Hematopoietic multipotent progenitor cell treated with erythropoietin and hydrocortisone succinate and interleukin-3 and kit ligand, for 17 days (in vitro differentiated cells): ENCODE results near the gene TRIM40.
"Not testable (repeated sequence)": the region's sequence is repeated elsewhere in the genome, so short reads cannot be mapped to it uniquely, and the experiment has no call there.

Experiments used
- DNase-seq: peaks from one replicate; pipeline ENCODE4 v3.0.0-alpha.2; 2015; ENCODE audit warnings: low spot score

TRIM40 gene

DNA sequence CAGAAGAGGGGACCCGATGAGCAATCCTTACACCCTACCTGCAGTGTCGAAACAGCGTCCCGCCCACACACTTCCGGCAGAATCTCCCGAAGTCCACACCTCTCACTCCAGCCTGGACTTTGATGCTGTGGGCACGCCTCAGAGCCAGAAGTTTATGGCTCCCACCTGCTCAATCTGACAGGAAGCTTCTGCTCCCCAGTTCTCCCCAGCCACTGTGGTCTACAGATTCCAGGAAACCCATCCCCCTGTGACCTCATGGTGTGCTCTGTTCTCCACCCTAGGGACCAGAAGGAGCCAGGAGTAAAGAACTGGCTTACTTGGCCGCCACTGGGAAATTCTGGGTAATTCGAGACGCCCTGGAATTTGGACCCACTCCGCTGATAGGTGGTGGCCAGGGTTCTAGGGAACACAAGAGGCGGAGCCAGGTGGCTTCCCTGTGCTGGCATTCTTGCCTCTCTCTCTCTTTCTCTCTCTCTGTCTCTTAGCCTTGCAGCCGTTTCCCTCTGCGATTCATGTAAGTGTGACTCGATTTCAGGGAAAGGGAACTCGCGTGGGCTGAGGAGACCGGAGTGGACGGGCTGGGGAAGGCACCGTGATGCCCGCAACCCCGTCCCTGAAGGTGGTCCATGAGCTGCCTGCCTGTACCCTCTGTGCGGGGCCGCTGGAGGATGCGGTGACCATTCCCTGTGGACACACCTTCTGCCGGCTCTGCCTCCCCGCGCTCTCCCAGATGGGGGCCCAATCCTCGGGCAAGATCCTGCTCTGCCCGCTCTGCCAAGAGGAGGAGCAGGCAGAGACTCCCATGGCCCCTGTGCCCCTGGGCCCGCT lies 27.4 kb downstream of the TRIM40 start, which contains the start of gene TRIM15:
Gene TRIM15 (plus strand): TSS at position 457 of the 828 bp plus-strand sequence. CDS start 139 bp downstream, at position 596.
- DNase-seq = peak; percentile 19

DNA sequence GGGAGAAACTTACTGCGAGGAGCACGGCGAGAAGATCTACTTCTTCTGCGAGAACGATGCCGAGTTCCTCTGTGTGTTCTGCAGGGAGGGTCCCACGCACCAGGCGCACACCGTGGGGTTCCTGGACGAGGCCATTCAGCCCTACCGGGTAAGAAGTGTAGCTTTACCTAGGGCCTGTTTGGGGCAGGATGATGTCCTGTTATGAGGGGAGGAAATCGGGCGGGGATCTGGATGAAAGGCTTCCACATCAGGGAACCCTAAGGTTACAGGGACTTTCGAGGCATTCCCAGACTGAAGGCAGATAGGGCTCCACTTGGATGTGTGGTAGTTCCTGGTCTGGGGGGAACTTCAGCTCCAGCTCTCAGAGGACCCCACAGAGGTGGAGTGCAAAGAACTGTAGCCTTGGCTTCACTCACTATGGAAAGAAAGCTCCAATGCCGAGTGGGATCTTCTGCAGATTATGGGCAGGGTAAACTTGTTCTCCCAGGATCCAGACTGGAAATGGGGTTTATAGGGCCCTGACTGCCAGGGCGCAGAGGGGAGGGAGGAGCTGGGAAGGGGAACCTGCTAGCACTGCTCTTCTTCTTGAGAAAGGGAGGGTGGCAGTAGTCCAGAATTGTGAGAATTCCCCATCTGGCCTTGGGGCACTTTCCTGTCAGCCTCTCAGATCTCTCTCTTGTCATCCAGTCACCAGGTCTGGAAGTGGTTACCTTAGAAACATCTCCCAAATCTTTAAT lies 28.1 kb downstream of the TRIM40 start:
- DNase-seq = peak; percentile 44

DNA sequence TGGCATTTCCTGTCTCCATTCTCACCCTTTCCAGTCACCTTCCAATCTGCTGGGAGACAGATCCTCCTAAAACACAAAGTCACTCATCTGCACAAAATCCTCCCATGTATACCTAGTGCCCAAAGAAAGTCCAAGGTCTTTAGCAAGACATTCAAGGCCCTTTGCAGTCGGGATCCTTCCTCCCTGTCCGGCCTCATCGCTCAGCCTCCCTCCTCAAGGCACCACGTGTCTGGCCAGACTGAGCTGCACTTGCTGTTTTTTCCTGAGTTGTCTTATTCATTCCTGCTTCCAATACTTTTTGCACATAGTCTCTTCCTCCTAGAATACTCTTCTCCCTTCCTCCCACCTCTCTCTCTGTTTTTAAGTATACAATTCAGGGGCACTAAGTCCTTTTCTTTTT lies 28.8 kb downstream of the TRIM40 start:
- DNase-seq = no peak

DNA sequence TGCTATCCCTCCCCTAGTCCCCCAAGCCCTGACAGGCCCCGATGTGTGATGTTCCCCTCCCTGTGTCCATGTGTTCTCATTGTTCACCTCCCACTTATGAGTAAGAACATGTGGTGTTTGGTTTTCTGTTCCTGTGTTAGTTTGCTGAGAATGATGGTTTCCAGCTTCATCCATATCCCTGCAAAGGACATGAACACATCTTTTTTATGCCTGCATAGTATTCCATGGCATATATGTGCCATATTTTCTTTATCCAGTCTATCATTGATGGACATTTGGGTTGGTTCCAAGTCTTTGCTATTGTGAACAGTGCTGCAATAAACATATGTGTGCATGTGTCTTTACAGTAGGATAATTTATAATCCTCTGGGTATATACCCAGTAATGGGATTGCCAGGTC lies 29.3 kb downstream of the TRIM40 start:
- DNase-seq = not testable (repeated sequence)

DNA sequence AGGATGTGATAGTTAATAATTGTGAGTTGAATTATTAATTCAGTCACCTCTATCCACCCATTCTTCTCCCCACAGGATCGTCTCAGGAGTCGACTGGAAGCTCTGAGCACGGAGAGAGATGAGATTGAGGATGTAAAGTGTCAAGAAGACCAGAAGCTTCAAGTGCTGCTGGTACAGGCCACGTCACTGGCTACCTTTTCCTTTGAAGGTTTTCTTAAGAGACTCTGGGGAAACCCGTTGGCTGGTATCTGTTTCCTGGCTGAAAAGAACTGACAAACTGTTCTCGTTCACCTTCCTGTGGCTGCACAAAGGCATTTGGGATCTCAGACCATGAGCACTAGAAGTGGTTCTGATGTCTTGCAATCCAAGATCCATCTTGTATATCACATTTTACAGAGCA lies 31.2 kb downstream of the TRIM40 start:
- DNase-seq = no peak

DNA sequence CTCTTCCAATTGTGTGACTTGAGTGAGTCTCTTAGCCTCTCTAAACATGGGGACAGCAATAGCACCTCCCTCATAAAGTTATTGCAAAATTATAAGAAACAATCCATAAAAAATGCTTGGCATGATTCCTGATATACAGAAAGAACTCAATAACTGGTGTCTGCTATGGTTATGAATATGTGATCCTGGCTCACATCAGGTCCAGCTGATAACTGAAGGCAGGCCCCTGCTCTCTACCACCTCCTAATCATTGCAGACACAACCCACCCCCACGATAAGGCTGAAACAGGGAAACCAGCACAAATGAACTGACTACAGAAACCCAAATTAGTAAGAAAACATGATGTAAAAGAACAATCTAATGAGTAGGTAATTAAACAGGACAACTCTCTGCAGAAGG lies 32.8 kb downstream of the TRIM40 start:
- peak; percentile 49 for DNase-seq

DNA sequence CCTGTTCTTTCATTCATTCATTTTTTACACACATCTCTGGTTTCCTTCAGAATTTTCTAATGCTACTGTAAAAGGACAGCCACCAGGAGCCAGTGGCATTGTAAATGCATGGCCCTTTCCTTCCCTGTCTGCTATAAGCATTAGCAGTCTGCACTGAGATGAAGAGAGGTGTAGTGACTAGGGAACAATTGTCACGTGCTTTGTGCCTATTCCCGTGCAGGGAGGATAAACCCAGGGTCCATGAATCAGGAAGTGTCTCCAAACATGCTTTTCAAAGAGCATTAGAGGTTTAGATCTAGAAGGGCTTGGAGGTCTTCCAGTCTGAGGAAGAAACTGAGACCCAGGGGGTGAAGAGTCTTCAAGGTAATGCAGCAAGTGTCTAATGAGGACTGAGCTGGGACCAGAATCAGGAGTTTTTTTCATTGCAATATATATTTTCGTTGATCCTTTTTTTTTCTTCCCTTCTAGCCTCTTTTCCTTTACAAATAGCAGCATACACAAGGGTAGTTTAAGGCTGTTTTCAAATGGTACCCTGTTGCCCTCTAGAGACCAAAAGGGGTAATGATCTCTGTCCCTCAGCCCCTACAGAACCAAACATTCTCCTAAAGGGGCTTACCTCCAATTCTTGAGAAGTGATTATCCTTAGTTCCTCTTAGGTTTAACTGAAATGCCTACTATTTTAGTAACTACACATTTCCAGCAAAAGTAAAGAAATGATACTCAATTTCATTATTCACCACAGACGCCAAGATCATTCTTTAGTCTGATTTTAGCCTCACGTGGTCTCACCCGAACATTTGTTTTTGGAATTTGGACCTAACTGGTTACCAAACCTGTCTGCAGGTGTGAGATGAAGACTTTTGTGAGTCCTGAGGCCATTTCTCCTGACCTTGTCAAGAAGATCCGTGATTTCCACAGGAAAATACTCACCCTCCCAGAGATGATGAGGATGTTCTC lies 34.0 kb downstream of the TRIM40 start:
- DNase-seq = peak; percentile 84

DNA sequence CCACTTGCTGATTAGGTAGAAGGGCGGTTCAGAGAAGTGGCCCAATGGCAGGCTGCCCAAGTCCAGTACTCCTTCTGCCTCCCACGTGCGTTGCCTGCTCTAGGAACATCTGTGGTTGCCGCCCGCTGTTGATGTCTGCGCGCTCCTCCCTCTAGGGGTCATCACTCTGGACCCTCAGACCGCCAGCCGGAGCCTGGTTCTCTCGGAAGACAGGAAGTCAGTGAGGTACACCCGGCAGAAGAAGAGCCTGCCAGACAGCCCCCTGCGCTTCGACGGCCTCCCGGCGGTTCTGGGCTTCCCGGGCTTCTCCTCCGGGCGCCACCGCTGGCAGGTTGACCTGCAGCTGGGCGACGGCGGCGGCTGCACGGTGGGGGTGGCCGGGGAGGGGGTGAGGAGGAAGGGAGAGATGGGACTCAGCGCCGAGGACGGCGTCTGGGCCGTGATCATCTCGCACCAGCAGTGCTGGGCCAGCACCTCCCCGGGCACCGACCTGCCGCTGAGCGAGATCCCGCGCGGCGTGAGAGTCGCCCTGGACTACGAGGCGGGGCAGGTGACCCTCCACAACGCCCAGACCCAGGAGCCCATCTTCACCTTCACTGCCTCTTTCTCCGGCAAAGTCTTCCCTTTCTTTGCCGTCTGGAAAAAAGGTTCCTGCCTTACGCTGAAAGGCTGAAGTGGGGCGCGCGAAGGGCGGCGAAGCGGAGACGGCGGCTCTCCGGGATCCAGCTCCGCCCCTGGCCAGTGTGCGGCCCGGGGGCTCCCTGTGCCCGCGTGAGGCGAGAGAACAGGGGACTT lies 35.9 kb downstream of the TRIM40 start:
- DNase-seq = peak; percentile 39

DNA sequence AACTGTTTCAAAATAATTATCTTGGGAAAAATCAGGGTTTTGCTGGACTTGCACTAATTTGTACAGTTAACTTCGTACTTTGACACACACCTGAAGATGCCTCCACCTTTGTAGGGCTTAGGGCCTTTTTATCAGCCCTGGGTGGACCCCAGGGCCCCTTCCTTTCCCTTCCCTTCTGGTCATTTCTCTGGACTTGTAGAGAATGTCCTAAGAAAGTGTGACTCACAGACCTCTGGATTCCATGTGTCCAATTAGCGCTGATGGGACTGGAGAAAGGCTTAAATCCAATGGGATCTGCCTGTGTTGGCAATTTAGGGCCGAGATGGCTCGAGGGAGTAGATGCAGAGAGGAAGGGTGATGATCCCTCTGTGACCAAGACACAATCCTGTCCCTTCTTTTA lies 36.7 kb downstream of the TRIM40 start:
- no peak for DNase-seq

DNA sequence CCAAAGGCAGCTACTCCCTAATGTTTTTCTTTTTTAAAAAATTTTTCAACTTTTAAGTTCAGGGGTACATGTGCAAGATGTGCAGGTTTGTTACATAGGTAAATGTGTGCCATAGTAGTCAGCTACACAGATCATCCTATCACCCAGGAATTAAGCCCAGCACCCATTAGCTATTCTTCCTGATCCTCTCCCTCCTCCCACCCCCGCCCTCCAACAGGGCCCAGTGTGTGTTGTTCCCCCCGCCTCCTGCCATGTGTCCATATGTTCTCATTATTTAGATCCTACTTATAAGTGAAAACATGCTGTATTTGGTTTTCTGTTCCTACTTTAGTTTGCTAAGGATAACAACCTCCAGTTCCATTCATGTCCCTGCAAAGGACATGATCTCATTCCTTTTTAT lies 39.8 kb downstream of the TRIM40 start:
- no peak for DNase-seq

DNA sequence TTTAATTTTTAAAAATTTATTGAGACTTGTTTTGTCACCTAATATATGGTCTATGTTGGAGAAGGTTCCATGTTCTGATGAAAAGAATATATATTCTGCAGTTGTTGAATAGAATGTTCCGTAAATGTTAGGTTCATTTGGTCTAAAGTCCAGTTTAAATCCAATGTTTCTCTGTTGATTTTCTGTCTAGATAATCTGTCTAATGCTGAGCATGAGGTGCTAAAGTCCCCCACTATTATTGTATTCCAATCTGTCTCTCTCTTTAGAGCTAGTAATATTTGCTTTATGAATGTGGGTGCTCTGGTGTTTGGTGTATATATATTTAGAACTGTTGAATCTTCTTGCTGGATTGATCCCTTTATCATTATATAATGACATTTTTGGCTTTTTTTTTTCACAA lies 42.9 kb downstream of the TRIM40 start:
- DNase-seq = no peak

DNA sequence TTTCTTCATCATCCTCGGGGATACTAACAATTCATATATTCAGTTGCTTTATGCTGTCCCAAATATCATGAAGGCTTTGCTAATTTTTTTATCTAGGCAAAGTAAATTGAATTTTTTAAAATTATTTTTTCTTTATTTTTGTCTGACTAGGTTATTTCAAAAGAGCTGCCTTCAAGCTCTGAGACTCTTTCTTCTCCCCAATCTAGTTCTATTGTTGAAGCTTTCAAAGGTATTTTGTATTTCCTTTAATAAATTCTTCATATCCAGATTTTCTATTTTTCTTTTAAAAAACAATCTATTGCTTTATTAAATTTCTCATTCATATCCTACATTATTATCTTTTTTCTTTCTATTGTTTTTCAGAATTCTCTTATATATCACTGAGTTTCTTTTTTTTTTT lies 44.2 kb downstream of the TRIM40 start:
- DNase-seq = no peak

DNA sequence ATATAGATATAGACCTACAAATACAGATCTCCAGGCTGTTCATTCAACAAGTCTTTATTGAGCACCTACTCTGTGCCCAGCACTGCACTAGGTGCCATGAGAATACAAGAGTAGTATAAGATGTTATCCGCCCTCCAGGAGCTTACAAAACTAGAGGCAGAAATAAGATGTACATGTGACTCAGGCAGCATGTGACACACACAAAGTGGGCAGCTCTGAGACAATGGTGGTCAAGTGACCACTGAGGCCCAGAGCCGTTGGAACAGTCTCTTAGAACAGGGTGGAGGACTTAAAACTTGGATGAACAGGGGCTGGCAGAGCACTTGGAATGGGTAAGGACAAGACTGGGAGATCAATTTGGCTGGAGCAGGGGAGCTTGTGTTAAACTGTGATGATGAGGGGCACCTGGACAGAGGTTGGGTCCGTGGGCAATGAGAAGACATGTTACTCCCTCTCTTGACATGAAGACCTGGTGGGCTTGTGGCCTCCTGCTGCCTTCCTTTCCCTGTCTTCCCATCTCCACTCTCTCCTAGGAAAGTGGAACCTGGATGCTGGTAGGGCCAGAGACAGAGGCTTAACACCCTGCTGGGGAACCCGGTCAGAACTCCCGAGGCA lies 48.6 kb downstream of the TRIM40 start:
- DNase-seq = no peak

DNA sequence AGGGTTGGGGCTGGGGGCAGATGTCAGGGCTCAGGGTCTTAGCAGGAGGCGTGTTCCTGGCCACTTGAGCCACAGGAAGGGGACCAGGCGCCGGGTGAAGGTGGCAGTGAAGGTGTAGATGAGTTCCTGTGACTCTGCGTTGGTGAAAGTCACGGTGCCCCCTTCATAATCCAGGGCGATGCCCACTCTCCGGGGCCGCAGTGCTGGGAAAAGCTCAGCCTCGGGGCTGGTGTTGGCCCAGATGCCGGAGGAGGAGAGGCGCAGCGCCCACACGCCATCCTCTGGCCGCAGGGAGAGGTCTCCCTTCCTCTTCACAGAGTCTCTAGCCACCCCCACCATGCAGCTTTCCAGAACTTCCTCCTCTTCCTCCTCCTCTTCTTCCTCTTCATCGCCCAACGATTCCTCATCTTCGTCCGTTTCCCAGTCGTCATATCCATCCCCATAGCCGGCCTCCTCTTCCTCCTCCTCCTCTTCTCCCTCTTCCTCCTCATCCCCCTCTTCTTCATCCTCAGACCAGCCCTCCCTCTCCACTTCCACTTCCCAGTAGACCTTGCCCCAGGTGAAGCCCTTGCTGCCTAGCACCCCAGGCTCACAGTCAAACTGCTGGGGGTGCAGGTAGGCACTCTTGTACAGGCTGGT lies 50.0 kb downstream of the TRIM40 start:
- DNase-seq = no peak

DNA sequence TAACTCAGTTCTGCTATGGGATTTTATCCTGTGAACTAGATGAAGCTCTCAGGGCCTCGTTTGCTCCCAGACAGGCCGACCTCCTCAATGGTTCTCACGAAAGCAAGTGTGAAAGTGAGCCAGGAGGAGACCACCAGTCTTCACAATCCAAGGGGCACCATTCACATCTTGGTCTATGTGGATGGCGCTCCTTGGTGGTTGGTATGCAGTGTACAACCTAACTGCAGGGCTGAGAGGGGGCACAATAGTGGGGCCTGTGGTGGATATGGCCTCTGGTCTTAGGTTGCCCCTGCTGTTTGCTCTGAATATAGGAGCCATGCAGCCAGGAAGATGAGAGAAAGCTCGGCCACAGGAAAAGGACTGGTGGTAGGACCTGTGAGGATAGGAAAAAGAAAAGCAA lies 52.6 kb downstream of the TRIM40 start:
- no peak for DNase-seq

DNA sequence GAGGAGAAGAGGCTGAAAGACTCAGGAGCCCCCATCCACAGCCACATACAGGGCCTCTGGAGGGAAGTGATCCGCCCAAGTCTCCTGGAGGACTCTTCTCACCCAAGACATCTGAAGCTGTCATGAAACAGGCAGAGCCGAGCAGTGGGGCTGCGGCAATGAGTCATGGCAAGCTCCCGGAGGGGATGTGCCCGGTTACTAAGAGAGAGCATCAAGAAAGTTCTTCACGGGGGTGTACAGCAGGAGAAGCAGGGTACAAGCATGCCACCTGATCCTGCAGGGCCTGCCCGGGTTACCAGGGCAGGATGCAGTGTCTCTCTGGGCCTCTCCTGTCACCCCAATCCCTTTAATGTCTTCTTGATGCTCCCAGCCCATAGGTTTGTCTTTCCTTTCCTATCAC lies 56.1 kb downstream of the TRIM40 start:
- DNase-seq = no peak

DNA sequence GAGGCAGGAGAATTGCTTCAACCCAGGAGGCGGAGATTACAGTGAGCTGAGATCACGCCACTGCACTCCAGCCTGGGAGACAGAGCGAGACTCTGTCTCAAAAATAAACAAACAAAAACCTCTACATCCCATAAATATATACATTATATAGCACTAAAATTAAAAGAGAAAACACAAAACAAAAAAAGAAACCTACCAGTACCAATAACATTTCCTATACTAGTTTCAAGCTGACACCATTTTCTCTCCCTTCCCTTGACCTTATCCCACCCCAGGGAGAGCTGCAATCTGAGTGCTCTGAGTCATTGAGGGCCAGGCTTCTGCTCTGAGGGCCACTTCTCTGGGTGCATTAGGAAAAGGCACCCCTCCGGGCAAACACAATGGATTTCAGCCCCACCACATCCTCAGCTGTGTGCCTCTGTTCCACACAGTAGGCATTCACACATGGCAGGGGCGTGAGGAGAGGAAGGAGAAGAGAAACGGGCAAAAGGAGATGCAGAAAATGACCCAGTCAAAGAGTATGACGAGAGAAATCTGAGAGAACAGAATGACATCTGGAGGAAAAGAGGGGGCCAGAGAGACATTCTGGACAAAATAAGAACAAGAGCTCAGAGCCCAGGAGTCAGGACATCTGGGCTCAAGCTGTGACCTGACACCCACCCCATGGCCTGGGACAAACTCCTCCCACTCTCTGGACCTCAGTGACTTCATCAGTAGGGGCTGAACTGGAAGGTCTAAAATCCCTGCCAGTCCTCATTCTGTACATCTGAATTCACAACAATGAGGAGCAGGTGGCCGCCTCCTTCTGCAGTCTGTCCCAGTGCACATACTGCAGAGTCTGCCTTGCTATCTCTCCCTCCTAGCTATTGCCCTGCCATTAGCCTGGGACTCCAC lies 59.1 kb downstream of the TRIM40 start:
- DNase-seq = no peak

DNA sequence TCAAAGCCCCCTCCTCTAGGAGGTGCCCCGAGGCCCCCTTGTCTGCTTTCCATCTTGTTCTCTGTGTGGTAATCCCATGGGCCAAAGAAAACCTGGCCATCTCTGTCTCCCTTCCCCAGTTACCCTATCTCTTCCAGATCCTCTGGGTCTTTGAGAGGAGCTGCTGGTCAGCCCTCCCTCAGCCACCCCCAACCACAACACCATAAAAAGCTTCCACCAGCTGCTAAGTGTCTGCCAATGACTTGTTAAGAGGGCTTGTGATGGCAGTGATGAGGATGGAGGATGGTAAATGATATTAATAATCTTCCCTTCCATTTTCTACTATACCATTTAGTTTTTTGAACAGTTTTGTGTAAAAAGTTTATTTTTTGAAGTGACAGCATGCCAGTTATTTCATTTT lies 60.0 kb downstream of the TRIM40 start:
- no peak for DNase-seq

DNA sequence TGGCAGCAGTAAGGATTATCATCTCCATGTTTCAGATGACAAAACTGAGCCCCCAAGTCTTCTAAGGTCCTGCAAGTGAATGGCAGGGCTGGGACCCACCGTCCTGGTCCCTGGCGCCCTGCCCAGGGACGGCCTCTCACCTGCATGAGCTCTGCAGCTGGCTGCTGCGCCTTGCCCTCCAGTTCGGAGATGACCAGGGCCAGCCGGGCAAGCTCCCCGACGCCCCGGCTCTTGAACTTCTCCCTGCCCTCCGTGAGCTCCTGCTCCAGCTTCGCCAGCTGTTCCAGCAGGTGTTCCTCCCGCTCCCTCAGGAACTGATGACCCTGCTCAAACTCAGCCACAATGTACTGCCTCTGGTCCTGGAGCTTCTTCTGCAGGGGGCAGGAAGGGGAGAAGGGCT lies 60.4 kb downstream of the TRIM40 start:
- DNase-seq = no peak
